ENCODE measurements around the gene SELENOS.

DNA sequence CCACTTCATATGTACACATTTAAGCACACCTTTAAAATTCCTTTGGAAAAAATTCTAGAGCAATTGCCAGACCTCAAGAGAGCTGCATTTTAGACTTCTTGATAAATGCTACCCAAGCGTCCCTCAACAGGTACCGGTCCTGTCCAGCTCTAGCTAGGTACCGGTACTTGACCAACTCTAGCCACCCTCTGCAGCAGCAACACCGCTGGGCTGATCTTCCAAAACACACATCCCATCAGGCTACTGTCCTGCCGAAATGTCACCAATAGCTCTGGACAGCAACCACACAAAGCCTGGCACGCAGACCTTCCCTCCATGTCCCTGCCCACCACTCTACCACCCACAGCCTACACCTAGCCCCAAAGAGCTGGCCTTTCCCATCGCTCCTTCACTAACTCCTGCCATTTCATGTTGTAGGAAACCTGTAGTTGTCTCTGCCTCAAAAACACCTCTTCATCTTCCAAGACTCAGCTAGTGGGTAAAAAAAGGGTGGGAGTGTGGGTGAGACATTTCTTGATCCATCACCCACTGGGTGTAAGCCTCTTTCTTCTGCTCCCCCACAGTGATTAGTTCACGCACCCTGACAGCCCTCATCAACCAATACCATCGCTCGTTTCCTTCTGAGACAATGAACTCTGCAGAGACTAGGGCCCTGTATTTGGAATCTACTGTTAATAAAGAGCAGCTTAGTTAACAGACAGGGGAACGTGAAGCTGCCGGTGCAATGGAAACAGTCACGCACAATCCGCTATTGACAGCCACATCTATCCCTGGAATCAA is 32.2 kb downstream of the SELENOS start:
- TF ChIP-seq, protein P1, sequence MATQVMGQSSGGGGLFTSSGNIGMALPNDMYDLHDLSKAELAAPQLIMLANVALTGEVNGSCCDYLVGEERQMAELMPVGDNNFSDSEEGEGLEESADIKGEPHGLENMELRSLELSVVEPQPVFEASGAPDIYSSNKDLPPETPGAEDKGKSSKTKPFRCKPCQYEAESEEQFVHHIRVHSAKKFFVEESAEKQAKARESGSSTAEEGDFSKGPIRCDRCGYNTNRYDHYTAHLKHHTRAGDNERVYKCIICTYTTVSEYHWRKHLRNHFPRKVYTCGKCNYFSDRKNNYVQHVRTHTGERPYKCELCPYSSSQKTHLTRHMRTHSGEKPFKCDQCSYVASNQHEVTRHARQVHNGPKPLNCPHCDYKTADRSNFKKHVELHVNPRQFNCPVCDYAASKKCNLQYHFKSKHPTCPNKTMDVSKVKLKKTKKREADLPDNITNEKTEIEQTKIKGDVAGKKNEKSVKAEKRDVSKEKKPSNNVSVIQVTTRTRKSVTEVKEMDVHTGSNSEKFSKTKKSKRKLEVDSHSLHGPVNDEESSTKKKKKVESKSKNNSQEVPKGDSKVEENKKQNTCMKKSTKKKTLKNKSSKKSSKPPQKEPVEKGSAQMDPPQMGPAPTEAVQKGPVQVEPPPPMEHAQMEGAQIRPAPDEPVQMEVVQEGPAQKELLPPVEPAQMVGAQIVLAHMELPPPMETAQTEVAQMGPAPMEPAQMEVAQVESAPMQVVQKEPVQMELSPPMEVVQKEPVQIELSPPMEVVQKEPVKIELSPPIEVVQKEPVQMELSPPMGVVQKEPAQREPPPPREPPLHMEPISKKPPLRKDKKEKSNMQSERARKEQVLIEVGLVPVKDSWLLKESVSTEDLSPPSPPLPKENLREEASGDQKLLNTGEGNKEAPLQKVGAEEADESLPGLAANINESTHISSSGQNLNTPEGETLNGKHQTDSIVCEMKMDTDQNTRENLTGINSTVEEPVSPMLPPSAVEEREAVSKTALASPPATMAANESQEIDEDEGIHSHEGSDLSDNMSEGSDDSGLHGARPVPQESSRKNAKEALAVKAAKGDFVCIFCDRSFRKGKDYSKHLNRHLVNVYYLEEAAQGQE (IDR thresholded peaks at IDR 0.05; ENCODE audit: borderline replicate concordance) = no peak
- TF ChIP-seq POLR2AphosphoS5 (IDR thresholded peaks at IDR 0.05) = no peak
